ENCODE results near the gene KCNK5.

- no peak for TF ChIP-seq POLR2AphosphoS5 (IDR thresholded peaks at IDR 0.05; ENCODE audit: low read depth, low read length)
- TF ChIP-seq REST (IDR thresholded peaks at IDR 0.05; ENCODE audit: insufficient read depth in 1 of 2, low read depth in 2 of 2, low read length in 2 of 2): no peak
- TF ChIP-seq TAF1 (IDR thresholded peaks at IDR 0.05; ENCODE audit: borderline replicate concordance, insufficient read depth, low read length): no peak
- TF ChIP-seq SIN3A (IDR thresholded peaks at IDR 0.05; ENCODE audit: borderline replicate concordance, insufficient read depth, low read length): no peak
- no peak for TF ChIP-seq FOXP2 (optimal IDR thresholded peaks at IDR 0.05; ENCODE audit: borderline replicate concordance, extremely low read depth, extremely low read length, insufficient read depth)
Observed at GRCh38 chr6:39221115-39221514, 8.2 kb downstream of the KCNK5 start.

All from PFSK-1 (cell line).